Measurements from ENCODE around the gene TKTL2.

TKTL2 gene, protein sequence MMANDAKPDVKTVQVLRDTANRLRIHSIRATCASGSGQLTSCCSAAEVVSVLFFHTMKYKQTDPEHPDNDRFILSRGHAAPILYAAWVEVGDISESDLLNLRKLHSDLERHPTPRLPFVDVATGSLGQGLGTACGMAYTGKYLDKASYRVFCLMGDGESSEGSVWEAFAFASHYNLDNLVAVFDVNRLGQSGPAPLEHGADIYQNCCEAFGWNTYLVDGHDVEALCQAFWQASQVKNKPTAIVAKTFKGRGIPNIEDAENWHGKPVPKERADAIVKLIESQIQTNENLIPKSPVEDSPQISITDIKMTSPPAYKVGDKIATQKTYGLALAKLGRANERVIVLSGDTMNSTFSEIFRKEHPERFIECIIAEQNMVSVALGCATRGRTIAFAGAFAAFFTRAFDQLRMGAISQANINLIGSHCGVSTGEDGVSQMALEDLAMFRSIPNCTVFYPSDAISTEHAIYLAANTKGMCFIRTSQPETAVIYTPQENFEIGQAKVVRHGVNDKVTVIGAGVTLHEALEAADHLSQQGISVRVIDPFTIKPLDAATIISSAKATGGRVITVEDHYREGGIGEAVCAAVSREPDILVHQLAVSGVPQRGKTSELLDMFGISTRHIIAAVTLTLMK

DNA sequence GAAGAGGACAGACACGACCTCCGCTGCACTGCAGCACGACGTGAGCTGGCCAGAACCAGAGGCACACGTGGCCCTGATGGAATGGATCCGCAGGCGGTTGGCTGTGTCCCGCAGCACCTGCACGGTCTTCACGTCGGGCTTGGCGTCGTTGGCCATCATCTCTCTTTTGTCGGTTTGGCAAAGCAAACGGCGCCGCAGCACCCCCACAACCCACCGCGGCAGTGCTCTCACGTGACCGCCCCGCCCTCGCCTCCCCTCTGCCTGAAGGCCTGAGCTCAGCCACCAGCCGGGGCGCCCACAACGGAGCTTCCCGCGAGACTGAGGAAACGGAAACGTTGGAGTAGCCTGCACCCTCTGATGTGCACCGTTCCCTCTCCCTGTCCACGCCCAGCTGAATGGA lies at the start of gene TKTL2:
TKTL2 (minus strand) TSS at position 179 of the 400 bp plus-strand sequence; CDS start at position 159, 20 bp downstream.
- no peak for DNase-seq

DNA sequence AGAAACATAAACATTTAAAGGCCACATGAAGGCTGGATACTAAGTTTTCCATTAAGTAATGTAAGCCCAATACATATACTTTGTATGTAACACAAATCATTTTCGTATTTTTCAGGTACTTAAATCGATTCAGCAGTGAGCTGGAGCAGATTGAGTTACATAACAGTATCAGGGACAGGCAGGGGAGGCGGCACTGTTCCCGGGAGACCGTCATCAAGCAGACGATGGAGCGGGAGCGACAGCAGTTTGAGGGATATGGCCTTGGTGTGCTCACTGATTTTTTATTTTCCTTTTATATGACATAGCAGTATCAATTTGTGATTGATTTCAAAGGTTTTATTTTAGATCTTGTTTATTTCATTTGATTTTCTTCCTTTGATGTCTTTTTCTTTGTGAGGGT lies 41.6 kb upstream of the TKTL2 start:
- no peak for DNase-seq

DNA sequence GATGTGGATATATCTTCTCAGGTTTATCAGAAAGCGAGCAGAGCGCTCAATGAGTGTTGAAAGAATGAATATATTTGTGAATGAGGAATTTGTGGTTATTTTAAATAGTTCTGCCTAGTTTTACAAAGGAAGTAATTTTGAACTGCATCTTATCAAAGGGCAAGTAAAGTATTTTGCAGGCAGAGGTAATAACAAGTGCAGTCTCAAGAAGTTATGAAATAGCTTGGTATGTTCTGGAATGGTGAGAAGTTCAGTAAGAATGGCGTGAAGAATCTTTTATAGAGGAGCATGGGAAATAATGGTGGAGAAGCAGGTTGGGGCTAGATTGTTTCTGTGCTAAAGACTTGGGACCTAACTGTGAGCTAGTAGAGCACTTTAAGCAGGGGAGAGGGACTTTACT lies 31.8 kb upstream of the TKTL2 start:
- peak; percentile 27 for DNase-seq

DNA sequence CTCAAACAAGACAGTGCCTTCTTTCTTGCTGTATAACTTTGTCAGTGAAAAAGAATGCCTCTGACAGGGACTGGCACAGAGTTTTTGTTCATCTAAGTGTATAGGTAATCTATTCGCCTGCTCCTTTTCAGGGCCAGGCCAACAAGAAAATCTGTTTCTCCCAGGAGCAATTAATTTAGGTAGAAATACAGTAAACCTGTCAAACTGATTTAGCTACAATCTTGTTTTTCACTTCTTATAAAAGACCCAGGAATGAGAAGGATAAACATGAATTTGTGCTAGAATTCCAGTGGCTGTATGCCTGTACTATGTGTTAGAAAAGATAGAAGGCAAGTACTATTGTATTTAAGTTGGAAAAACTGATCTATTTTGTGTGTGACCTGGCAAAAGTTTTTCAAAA lies 27.0 kb upstream of the TKTL2 start:
- DNase-seq, result no peak

DNA sequence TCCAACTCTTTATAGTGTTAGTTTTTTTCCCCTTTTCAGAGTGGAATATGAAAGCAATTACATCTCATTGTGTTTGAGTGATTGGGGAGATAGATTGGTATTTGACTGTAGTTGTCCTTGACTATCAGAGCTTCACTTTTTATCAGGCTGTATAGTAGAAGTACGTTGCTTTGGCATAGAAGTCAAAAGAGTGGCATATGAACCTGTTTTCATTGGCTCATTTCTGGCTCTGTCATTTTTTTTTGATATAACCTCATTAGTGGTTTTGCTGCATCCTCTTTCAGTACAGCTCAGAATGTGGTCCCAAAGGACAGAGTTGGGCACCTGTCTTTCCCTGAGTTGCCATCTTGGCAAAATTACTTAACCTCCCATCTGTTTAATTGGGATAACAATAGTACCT lies 22.3 kb upstream of the TKTL2 start:
- DNase-seq, result peak; percentile 67

DNA sequence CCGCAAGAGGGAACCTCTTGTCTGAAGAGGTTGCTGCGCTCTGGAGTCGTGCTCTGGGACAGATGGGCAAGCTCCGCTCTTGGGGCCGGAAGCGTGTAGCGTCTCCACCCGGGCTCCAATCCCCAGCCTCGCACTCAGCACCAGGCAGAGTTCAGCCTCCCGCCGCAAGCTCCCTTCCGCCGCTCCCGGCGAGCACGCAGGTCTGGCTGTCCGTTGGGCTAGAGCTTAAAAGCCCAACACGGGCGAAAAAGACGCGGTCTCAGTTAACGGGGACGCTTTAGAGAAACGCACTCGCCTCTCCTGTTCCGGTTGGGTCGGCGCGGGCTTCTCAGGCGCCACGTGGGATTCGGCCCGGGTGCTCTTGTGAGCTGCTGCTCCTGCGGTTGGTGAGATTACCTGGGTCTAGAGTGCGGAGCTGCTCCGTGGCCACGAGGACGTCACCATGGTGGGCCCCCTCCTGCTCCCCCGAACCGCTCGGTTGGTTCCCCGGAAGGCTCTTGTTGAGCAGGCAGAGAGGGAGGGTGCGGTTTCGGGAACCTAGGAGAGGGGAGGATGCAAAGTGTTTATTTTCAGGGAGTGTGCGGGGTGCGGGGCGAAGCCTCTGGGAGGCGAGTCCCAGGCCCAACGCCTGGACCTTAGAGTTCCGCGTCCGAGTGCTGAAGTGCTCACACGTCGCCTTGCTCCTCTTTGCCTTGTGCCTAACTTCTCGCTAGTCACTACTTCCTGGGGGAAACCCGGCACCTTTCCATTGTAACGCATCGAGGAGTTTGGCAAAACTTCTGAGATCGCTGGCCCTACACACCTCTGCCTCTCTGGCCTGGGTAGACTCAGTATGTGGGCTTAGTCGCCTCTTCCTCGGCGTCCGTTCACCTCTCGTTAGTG lies 21.0 kb upstream of the TKTL2 start, which contains the start of gene TMA16:
TMA16 (plus strand) TSS at position 331 of the 882 bp plus-strand sequence; CDS start at position 443, 112 bp downstream.
- peak; percentile 97 for DNase-seq

DNA sequence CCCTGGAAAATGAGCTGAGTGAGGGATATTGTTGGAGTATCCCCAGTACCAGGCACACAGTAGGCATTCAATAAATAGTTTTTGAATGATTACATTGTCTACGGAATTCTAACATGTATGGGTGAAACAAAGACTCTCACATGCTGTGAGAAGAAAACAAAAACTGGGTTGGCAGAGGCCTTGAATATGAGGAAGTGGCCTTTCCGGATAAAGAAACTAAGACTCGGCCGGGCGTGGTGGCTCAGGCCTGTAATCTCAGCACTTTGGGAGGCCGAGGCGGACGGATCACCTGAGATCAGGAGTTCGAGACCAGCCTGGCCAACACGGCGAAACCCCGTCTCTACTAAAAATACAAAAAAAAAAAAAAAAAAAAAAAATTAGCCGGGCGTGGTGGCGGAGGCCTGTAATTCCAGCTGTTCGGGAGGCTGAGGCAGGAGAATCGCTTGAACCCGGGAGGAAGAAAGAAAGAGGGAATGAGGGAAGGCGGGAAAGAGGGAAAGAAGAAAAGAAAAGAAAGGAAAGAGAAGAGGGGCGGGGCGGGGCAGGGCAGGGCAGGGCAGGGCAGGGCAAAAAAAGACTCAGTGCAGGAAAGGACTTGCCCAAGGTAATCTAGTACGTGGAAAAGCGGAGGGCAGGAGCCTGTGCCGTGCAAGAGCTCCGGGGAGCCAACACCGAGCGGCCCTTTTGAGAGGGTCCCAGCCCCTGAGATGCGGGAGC lies 20.2 kb upstream of the TKTL2 start:
- DNase-seq, result peak; percentile 78

DNA sequence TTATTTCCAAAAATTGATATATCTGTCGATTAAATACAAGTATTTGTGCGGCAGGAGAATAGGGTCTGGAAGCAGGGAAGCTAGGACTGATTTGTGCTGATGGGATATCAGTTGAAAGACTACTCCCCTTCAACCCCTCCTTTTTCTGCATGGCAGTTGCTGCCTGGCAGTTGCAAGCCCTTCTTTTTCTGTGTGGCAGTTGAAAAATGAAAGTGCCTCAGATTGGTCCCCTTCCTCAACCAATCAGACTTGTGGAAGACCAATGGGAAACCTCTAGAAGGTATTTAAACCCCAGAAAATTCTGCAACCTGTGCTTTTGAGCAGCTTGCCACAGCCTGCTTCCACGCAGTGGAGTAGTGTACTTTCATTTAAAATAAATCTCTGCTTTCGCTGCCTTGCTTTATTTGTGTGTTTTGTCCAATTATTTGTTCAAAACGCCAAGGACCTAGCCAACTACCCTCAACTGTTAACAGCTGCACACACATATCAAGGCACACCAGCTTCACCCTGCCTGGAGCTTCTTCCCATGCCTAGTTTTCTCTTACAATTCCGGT lies 19.5 kb upstream of the TKTL2 start:
- DNase-seq, result peak; percentile 41

DNA sequence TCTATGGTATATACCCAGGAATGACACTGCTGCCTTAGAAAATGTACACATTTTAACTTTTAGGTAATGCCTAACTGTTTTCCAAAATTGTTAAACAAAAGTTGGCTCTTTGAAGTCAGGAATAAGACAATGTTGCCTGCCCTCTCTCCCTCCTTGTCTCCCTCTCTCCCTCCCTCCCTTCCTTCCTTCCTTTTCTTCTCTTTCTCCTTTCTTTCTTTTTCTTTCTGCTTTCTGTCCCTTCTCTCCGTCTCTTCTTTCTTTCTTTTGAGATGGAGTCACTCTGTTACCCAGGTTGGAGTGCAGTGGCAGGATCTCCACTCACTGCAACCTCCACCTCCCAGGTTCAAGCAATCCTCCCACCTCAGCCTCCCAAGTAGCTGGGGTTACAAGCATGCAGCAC lies 16.4 kb upstream of the TKTL2 start:
- no peak for DNase-seq

DNA sequence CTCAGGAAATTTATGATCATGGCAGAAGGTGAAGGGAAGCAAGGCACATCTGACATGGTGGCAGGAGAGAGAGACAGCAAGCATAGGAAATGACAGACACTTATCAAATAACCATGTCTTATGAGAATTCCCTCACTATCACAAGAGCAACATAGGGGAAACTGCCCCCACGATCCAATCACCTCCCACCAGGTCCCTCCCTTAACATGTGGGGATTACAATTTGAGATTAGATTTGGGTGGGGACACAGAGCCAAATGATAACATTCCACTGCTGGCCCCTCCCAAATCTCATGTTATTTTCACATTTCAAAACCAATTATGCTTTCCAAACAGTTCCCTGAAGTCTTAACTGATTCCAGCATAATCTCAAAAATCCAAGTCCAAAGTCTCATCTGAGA lies 12.8 kb upstream of the TKTL2 start:
- peak; percentile 38 for DNase-seq

DNA sequence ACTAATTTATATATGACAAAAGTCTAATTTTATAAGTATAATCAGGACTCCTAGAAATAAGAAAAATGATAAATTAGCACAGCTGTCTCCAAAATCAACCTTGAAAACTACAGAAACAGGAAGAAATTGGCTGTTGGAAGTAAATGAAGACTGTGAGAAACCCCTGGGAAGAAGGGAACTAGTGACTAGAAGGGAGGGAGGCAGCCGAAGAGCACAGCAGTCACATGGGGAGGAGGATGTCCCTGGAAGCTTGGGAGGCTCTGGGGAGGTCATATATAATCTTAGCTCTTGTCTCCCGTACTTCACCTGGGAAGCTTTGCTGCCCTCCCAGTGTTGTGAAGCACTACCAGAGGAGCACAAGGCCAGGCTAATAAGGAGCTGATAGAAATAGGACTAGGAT lies 12.0 kb upstream of the TKTL2 start:
- DNase-seq, result no peak

DNA sequence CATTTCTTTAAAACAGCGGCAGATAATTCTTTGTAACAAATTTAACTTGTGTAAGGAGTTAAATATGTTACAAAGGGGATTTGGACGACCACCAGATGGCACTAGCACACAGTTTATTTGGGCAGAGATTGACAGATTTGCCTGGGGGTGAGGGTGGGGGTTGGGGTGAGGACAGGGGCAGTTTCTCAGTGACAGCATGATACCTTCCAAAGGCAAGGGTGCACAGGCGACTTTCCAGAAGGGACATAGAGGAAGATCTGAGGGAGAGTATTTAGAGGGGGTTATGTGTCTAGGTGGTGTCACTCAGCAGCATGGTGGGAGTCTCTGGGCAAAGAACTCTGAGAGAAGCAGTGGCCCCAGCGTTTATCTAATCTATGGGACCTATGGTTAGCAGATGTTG lies 11.4 kb upstream of the TKTL2 start:
- peak; percentile 86 for DNase-seq

DNA sequence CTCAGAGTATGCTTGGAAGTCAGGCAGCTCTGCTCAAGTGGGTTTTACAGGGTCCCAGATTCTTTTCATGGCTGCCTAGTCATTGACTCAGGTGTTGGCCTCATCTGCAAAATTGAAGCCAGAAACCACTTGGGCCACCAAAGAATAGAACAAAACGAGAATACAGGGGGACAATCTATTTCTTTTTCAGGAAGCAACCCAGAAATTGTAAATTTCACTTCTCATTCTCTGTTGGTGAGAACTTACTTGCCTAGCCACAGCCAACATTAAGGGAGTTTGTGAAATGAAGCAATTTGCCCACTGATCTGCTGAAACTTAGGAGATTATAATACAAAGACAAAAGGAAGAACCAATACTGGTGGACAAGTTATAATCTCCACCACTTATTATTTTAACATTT lies 8.6 kb upstream of the TKTL2 start:
- no peak for DNase-seq

DNA sequence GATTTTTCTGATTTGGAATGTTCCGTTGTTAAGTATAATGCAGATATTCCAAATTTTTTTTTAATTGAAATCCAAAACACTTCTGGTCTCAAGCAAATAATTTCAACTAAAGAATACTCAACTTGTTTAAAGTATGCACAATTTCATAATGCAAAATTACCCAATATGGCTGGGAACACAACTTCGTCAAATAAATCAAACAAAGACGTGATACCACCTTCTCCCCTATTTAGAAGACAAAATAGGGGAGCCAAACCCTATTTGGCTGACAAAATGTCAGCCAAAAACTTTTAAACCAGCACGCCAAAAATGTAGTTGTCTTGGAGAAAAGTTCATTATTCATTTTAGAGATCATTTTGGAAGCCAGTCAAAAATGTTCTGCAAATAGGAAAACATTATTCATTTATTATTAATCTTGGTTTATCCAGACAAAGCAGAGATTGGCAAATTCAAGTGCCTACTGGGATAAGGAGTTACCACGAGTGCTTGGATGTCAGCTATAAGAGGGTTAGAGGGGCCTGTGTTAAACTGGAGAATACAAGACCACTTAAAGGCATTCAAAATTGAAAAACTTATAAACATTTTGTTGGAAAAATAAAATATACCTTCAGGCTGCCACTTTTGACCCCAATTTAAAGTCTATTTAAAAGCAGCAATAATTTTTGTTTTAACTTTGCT lies 3.3 kb upstream of the TKTL2 start:
- no peak for DNase-seq

DNA sequence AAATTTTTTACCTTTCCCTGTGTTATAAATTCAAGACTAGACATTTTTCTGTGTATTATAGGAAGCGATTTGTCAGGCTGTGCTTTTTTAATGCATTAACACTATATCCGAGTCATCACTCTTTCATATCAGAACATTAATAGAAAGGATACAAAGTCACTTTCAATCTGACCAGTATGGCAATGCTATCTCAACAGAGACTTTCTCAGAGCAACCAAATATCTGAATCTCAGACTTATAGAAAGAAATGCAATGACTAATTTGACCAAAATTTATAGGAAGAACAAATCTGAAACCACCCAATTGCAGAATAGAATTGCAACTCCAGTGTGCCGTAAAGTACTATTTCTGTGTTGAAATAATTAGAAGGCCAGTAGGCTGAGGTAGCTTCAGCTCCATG lies 473 bp upstream of the TKTL2 start:
- DNase-seq, result no peak

DNA sequence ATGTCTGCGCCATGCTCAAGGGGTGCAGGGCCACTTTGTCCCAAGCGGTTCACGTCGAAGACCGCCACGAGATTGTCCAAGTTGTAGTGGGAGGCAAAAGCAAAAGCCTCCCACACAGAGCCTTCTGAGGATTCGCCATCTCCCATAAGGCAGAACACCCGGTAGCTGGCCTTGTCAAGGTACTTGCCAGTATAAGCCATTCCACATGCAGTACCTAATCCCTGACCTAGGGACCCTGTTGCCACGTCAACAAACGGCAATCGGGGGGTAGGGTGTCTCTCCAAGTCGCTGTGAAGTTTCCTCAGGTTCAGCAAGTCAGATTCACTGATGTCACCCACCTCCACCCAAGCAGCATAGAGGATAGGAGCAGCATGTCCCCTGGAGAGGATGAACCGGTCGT lies 424 bp downstream of the TKTL2 start:
- DNase-seq, result no peak

DNA sequence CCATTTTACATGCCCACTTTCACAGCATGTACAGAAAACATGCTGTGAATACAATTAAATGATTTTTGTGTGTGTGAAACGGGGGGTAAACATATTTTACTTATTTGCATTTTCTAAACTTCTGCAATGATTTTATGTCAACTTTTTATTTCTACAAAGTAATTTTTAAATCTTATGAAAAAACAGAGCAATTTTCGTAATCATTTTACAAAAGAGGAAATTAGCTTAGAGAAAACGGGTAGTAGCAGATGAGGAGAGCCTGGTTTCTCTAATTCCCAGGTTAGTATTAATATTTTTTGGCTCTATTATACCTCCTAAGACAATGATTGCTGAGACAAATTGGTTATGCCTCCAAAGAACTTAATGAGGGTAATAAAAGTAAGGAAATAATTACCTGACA lies 3.2 kb downstream of the TKTL2 start:
- DNase-seq, result no peak

DNA sequence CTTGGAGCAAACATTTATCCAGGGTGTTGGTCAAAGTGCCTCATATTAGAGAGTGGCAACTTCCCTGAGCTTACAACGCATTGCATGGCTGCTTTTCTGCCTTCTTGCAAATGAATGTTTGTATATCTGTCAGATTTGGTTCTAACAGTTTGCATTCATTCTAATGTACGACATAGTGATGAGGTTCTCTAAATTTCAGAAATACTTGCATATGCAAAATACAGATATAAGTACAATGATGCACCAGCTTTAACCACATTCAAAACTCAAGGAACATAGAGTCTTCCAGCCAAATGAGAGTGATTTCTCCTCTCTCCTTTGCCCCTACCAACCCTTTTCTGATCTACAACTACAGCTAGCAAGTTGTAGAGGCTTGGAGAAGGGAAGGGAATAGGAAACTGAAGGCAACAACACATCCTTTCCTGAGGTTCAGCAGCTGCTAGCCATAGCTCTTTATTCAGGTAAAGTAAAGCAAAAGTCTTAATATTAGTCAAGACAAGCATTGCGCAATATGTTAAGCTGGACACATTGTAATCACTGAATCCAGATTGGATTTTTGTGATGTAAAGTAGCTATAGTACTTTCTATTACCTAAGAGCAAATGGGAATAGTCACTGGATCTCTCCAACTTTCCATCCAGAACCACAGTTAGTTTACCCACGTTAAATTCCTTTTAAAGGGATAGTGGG lies 6.3 kb downstream of the TKTL2 start:
- DNase-seq, result no peak

DNA sequence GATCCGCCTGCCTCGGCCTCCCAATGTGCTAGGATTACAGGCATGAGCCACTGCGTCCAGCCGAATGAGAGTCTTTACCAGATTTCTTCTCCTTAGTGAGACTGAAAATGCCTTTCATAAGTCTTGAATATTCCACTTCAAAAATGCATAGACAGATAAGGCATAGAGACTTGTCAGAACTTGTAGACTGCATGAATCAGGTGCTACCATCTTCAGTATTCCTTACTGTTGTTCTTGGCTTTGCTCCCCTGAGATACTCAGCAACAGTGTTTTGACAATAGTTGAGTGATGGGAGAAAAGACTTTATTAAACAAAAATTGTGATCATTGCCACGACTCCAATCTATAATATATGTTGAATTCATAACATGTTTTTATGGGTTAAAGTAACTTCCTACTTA lies 11.0 kb downstream of the TKTL2 start:
- no peak for DNase-seq

DNA sequence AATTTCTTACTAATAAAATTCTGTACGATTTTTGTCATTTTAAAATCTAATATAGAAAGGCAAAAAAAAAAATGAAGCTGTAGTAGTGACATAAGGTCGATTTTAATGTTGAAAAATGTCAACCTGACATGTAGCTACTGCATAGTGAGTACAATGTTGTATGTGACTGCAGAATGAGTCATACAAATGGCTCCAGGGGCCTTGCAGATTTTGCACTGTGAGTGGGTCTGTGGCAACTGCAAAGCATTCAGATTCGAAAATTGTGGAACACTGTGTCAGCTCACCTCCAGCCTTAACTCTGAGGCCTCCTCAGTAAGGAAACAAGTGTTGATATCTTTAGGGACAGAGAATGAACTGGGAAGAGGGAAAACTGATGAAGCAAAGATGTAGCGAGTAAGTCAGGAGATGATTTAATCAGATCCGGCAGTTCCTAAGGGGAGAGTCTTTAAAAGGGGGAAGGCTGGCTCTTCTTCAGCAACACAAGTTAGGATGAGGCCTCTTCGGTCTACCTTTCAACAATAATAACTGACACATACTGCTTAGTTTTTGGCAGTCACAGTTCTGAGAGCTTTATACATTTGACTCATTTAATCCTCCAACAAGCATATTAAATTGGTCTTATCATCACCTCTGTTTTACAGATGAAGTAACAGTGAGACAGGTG lies 24.9 kb downstream of the TKTL2 start:
- no peak for DNase-seq

DNA sequence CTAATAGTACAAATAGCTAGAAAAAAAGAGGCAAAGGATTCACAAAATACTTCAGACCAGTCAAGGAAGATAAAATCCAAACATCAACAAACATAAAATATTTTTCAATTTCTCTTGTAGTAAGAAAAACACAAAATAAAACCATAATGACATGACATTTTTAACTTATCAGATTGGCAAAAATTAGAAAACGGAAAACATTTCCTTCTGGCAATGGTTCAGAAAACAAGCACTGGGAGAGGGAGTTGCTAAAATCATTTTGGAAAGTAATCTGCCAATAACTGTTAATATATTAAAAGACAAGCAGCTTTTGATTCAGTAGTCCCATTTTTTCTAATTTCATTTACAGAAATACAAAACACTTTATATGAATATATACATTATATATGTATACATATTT lies 26.1 kb downstream of the TKTL2 start:
- peak; percentile 2 for DNase-seq

Data from hematopoietic multipotent progenitor cell treated with erythropoietin and hydrocortisone succinate and interleukin-3 and kit ligand, for 4 days (in vitro differentiated cells).